Spleen (tissue), 11 donors: ENCODE measurements around the gene ZNF577. TPM values are rescaled to one million over a fixed set of nuclear protein-coding genes. Genes with fewer than 3 reads are reported as not detected.

Experiments
- DNase-seq: peaks from one replicate; pipeline ENCODE4 v3.0.0-alpha.2; 2020
- H3K27ac ChIP-seq, 8 donors: fragments of 200-600 bp; sonication (generic) in 7 of 8; 1 replicate in 4 of 8; 2 replicates in 4 of 8; pipeline versions ENCODE4 v1.5.0 to v1.8.0; 2016 to 2021; ENCODE audit warnings: inconsistent platforms in 4 of 8, mild to moderate bottlenecking in 4 of 8, moderate library complexity in 1 of 8
- H3K27me3 ChIP-seq, 7 donors: fragments of 200-600 bp; sonication (generic) in 6 of 7; replicated peaks in 1 of 7; 1 replicate in 4 of 7; 2 replicates in 3 of 7; pipeline versions ENCODE4 v1.5.0 to v1.8.0; 2016 to 2021; ENCODE audit warnings: inconsistent platforms in 3 of 7, mild to moderate bottlenecking in 1 of 7
- H3K36me3 ChIP-seq, 6 donors: fragments of 200-600 bp; sonication (generic) in 5 of 6; 1 replicate in 4 of 6; 2 replicates in 2 of 6; pipeline versions ENCODE4 v1.5.0 to v1.8.0; 2016 to 2021; ENCODE audit warnings: inconsistent platforms in 2 of 6
- H3K4me1 ChIP-seq, 6 donors: fragments of 200-600 bp; sonication (generic) in 5 of 6; 1 replicate in 3 of 6; 2 replicates in 3 of 6; pipeline versions ENCODE4 v1.5.0 to v1.8.0; 2016 to 2021; ENCODE audit warnings: inconsistent platforms in 3 of 6
- H3K4me3 ChIP-seq, 8 donors: fragments of 200-600 bp; sonication (generic) in 7 of 8; 1 replicate in 4 of 8; 2 replicates in 4 of 8; pipeline versions ENCODE4 v1.5.0 to v1.8.0; 2016 to 2021; ENCODE audit warnings: inconsistent platforms in 4 of 8, mild to moderate bottlenecking in 4 of 8, moderate library complexity in 2 of 8
- H3K9me3 ChIP-seq, 8 donors: fragments of 200-600 bp; sonication (generic) in 7 of 8; 1 replicate in 4 of 8; 2 replicates in 4 of 8; pipeline versions ENCODE4 v1.5.0 to v1.8.0; 2016 to 2021; ENCODE audit warnings: inconsistent platforms in 4 of 8
- POLR2A ChIP-seq, 3 donors: fragments of 450-650 bp; IDR thresholded peaks; one replicate each; pipeline ENCODE4 v1.5.1; 2017; ENCODE audit warnings: antibody characterized with exemption in 3 of 3, mild to moderate bottlenecking in 1 of 3
- POLR2AphosphoS5 ChIP-seq, 3 donors: sonication (generic); formaldehyde crosslinking; IDR thresholded peaks; one replicate each; pipeline ENCODE4 v1.5.1; 2017; ENCODE audit warnings: antibody characterized with exemption in 3 of 3
- WGBS, 5 donors: extraction: QIAGEN DNeasy Blood & Tissue Kit in 3 of 5; methylation state at CpG; one replicate each; pipeline versions ENCODE4 v1.1.5 to v1.1.7; 2013 to 2018; 5-methylcytosine and 5-hydroxymethylcytosine counted together
- intact Hi-C: fragments of 100-400 bp; cut with DNase I; formaldehyde crosslinking; loops from one replicate; pipeline ENCODE4 v1.15.0; 2023; ENCODE audit warnings: low total_unique reads
- polyA plus RNA-seq, 3 donors: library from polyadenylated mRNA; stranded (reverse); fragments of 200-250 nt; gene quantifications; one replicate each; pipeline ENCODE4 v1.2.1, GENCODE V29; 2013
- total RNA-seq, 7 donors: library from RNA; depleted of rRNA in 3 of 7; stranded (reverse); fragments of >200 nt in 3 of 7; fragmentation: NEBNext Ultra II Directional in 4 of 7; extraction: Animal tissue kit (Norgen Biotek cat#: 25700) in 4 of 7; gene quantifications; one replicate each; pipeline versions ENCODE4 v1.1.0 to v1.2.1, GENCODE V29; 2016 to 2021
- TF ChIP-seq, protein P1 (sequence below), 11 experiments: fragments of 200-600 bp in 7 of 11; fragments of 450-650 bp in 4 of 11; sonication (generic) in 4 of 11; IDR thresholded peaks in 8 of 11; conservative IDR thresholded peaks in 3 of 11; 1 replicate in 7 of 11; 2 replicates in 4 of 11; pipeline versions ENCODE4 v1.4.0 to v1.8.0; 2016 to 2021; ENCODE audit warnings: antibody characterized with exemption in 11 of 11, inconsistent platforms in 4 of 11, mild to moderate bottlenecking in 1 of 11
- donor health status: healthy with polysubstance abuse.
- donor health status: DM: no; HTN: no; CAD: no; lungs with moderate emphysema.
- donor health status: DM: no; HTN: no; CAD: no.
- donor health status: Bipolar disorder and iron deficiency.
- donor health status: healthy.
- donor health status: DM: no; HTN: no; CAD: no.
- donor health status: DM: yes; HTN: yes; CAD: no.

The ZNF577 gene
- total and polyA plus RNA-seq, 10 donors = 11.4 to 31.7 (median 19.3) TPM

GRCh38 chr19:51926426-51926783 is 38.7 kb upstream of the ZNF577 start:
- Histone ChIP-seq H3K27me3 (no peaks in the 10 kb centered on the region), H3K9me3 (peaks cover 8 to 83% (median 71%) of the 10 kb centered on the region in 8 donors), H3K27ac (peak overlapping the region; percentile 86 to 93 (median 89)), H3K36me3 (peaks cover 10 to 23% (median 19%) of the 10 kb centered on the region in 6 donors), H3K4me1 (peaks cover 0 to 27% (median 15%) of the 10 kb centered on the region in 6 donors), H3K4me3 (peak overlapping the region; percentile 66 to 88 (median 78))
- WGBS, 5 donors = 23 to 40% (median 28%) methylated on average over 11 of the region's 11 CpGs
- no peak for TF ChIP-seq POLR2A (IDR thresholded peaks at IDR 0.05)
- TF ChIP-seq, protein P1, sequence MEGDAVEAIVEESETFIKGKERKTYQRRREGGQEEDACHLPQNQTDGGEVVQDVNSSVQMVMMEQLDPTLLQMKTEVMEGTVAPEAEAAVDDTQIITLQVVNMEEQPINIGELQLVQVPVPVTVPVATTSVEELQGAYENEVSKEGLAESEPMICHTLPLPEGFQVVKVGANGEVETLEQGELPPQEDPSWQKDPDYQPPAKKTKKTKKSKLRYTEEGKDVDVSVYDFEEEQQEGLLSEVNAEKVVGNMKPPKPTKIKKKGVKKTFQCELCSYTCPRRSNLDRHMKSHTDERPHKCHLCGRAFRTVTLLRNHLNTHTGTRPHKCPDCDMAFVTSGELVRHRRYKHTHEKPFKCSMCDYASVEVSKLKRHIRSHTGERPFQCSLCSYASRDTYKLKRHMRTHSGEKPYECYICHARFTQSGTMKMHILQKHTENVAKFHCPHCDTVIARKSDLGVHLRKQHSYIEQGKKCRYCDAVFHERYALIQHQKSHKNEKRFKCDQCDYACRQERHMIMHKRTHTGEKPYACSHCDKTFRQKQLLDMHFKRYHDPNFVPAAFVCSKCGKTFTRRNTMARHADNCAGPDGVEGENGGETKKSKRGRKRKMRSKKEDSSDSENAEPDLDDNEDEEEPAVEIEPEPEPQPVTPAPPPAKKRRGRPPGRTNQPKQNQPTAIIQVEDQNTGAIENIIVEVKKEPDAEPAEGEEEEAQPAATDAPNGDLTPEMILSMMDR (IDR thresholded peaks at IDR 0.05 in 8 of 11, conservative IDR thresholded peaks at IDR 0.05 in 3 of 11) = no peak
- no peak for TF ChIP-seq POLR2AphosphoS5 (IDR thresholded peaks at IDR 0.05)
- intact Hi-C loops = no loop called here
- DNase-seq = no peak

GRCh38 chr19:51921949-51922348 is 34.2 kb upstream of the ZNF577 start:
- no peak overlapping the region for H3K27ac ChIP-seq
- H3K4me3 ChIP-seq = no peak overlapping the region
- intact Hi-C loops = no loop called here
- no peak for DNase-seq
- 86 to 97% (median 92%) methylated on average over 8 of the region's 8 CpGs for WGBS, 5 donors
- peaks cover 0 to 6% (median 2%) of the 10 kb centered on the region in 6 donors for H3K4me1 ChIP-seq
- H3K27me3 ChIP-seq = no peaks in the 10 kb centered on the region
- peaks cover 24 to 97% (median 95%) of the 10 kb centered on the region in 8 donors for H3K9me3 ChIP-seq
- no peaks in the 10 kb centered on the region for H3K36me3 ChIP-seq
- TF ChIP-seq POLR2AphosphoS5 (IDR thresholded peaks at IDR 0.05) = no peak
- TF ChIP-seq, protein P1 (IDR thresholded peaks at IDR 0.05 in 8 of 11, conservative IDR thresholded peaks at IDR 0.05 in 3 of 11) = no peak
- TF ChIP-seq POLR2A (IDR thresholded peaks at IDR 0.05) = no peak

DNA sequence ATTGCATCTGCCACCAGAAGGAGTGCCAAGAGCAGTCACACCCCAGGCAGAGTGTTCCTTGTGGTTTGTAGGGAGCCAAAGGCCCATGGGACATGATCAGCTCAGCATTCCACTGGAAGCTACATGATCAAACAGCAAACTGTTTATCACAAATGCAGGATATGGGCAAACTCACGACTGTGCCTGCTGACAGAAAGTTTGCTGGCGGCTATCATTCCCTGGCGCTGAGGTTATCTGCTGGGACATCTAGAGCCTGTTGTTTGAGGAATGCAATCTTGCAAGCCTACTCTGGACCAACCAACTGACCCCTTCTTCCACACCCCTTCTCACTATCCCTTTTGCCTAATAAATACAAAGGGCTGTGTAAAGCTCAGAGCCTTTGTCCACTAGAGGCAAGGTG is 31.9 kb upstream of the ZNF577 start:
- H3K27me3 ChIP-seq = no peaks in the 10 kb centered on the region
- no peaks in the 10 kb centered on the region for H3K36me3 ChIP-seq
- no peaks in the 10 kb centered on the region for H3K4me1 ChIP-seq
- DNase-seq = no peak
- WGBS, 5 donors = 75 to 90% (median 86%) methylated on average over 3 of the region's 3 CpGs
- H3K9me3 ChIP-seq = peaks cover 38 to 100% (median 100%) of the 10 kb centered on the region in 8 donors
- TF ChIP-seq POLR2AphosphoS5 (IDR thresholded peaks at IDR 0.05) (no peak), POLR2A (IDR thresholded peaks at IDR 0.05) (no peak)
- TF ChIP-seq, protein P1 (IDR thresholded peaks at IDR 0.05 in 8 of 11, conservative IDR thresholded peaks at IDR 0.05 in 3 of 11) = no peak
- intact Hi-C loops = no loop called here
- H3K4me3 ChIP-seq = no peak overlapping the region
- H3K27ac ChIP-seq = no peak overlapping the region

- DNase-seq = no peak
- Histone ChIP-seq H3K27ac (no peak overlapping the region), H3K27me3 (no peaks in the 10 kb centered on the region), H3K9me3 (peaks cover 37 to 100% (median 100%) of the 10 kb centered on the region in 8 donors), H3K4me3 (no peak overlapping the region), H3K4me1 (no peaks in the 10 kb centered on the region), H3K36me3 (no peaks in the 10 kb centered on the region)
- intact Hi-C loops = no loop called here
- TF ChIP-seq POLR2AphosphoS5 (IDR thresholded peaks at IDR 0.05) (no peak), POLR2A (IDR thresholded peaks at IDR 0.05) (no peak)
- TF ChIP-seq, protein P1 (IDR thresholded peaks at IDR 0.05 in 8 of 11, conservative IDR thresholded peaks at IDR 0.05 in 3 of 11) = no peak
- 89 to 97% (median 96%) methylated on average over 1 of the region's 1 CpG for WGBS, 5 donors
Observed at GRCh38 chr19:51916167-51916566, 28.4 kb upstream of the ZNF577 start.
